ENCODE results near the gene ADCK1.
"Not testable (repeated sequence)": the region's sequence is repeated elsewhere in the genome, so short reads cannot be mapped to it uniquely, and the experiment has no call there.

The ADCK1 gene

DNA sequence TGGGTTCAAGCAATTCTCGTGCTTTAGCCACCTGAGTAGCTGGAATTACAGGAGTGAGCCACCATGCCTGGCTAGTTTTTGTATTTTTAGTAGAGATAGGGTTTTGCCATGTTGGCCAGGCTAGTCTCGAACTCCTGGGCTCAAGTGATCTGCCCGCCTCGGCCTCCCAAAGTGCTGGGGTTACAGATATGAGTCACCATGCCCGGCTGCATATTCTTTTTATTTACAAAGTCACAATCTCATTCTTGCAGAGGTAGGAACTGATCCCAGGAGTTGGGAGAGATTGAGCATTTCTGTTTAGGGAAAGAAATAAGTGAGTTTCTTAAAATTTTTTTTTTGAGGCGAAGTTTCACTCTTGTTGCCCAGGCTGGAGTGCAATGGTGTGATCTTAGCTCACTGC, 12.8 kb downstream of the ADCK1 start:
- DNase-seq = not testable (repeated sequence)

DNA sequence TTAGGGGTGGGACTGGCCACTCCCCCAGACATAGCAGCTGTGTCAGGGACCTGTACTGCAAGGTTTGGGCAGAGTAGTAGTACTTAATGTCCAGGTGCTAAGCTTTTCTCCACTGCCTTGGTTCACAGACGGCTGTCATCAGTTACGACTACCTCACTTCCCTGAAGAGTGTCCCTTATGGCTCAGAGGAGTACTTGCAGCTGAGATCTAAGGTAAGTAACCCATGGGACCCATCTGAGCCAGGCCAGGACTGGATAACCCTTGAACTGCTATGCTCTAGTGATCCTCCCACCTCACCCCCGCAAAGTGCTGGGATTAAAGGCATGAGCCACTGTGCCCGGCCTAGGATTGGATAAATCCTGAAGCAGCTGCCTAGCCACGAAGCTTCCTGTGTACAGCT, 22.4 kb downstream of the ADCK1 start:
- no peak for DNase-seq

DNA sequence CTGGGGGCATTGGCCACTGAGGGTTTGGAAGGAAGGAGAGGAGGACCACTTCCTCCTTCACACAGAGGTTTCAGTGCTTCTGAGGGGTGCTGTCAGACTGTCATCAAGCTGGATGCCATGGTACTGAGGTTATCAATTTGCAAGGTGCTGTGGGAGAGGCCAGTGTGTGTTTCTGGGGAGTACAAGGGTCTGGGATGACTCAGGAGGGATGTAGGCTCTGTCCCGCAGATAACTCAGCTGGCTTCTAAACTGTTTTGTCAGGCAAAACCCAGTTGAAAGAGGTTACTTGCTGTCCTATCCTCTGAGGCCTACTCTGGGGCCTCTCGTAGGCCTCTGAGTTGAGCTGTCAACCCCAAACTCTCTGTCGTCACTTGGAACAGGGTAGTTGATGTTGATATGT, 22.8 kb downstream of the ADCK1 start:
- DNase-seq = no peak

DNA sequence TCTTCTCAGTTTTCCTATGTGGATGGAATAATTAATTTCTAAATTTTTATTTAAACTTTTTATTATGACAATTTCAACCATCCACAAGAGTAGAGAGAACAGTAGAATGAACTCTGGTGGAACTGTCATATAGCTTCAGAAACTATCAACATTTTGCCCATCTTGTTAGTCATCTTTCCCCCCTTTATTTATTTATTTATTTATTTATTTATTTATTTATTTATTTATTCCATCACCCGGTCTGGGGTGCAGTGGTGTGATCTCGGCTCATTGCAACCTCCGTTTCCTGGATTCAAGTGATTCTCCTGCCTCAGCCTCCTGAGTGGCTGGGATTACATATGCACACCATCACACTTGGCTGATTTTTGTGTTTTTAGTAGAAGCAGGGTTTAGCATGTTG, 23.5 kb downstream of the ADCK1 start:
- no peak for DNase-seq

DNA sequence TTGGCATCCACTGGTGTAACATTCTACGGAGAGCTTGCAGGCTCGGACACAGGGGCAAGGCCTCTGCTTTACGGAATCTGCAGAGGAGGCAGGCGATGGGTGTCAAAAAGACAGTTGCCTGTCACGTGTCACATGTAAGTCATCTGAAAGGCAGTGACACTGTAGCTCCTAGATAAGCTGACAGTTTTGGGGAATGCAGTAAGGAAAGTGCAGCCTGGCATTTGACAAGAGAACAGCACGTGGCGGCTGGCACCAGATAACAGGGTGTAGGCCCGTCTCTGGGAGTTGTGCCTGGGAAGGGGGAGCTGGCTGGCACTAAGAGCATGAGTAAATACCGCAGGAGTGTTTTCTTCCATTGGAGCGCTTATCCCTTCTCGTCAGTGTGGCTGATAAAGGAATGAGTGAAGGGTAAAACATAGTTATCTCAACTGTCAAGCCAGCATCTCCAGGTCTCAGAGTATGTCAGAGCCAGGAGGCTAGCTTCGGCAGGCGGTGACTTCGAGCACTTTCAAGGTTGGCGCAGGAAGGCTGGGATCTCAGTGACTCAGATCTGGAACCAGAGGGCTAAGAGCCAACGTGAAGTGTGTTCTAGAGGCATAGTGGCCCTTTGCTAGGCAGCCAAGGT, 26.1 kb downstream of the ADCK1 start:
- DNase-seq = no peak

DNA sequence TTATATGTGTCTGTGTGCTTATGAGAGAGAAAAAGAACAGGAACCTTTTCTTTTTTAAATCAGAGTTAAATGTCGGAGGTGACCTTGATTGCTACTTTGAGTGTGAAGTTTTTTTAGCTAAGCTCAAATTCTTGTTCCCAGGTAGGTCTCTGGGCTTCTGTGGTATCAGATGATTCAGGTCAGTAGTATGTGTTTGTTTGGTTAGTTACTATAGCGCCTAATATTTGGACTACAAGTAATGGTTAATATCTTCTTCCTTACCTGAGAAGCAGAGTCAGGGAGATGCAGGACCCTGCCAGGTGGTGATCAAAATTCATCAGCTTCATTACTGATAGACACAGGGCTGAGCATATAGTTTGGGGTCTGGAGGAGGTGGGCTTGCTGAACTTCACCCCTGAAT, 30.8 kb downstream of the ADCK1 start:
- no peak for DNase-seq

DNA sequence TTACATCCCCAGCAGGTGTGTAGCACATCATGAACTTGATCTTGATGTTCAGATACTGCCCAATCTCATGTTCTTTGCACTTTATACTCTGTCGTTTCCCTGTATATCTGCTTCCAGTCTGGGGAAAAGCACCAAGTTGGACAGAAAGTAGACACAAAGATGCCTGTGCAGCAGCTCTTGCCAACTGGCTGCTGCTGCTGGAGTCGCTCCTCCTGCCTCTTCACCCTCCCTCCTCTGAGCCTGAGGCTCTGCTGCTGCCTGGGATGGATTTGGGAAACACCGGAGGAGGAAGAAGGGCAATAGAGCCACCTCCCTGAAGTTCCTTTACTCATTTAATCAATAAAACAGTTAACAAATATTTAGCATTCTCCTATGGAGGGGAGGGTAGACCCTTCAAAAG, 32.4 kb downstream of the ADCK1 start:
- DNase-seq = no peak

DNA sequence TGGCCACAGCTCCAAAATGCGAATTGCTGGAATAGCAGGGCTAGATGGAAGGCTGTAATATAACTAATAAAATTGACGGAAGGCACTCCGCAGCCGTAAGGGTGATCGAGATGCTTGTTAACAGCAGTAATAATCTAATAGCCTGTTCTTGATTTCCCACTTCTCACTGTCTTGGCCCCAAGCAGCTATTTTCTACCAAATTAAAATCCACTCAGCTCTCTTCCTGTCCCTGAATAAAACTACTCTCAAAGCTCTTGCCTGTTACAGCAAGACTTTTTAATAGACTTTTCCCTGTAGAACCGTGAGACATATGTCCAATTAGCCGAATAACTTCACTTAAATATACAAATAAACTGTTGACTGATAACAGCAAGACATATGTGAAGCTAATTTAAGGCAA, 38.0 kb downstream of the ADCK1 start:
- no peak for DNase-seq

DNA sequence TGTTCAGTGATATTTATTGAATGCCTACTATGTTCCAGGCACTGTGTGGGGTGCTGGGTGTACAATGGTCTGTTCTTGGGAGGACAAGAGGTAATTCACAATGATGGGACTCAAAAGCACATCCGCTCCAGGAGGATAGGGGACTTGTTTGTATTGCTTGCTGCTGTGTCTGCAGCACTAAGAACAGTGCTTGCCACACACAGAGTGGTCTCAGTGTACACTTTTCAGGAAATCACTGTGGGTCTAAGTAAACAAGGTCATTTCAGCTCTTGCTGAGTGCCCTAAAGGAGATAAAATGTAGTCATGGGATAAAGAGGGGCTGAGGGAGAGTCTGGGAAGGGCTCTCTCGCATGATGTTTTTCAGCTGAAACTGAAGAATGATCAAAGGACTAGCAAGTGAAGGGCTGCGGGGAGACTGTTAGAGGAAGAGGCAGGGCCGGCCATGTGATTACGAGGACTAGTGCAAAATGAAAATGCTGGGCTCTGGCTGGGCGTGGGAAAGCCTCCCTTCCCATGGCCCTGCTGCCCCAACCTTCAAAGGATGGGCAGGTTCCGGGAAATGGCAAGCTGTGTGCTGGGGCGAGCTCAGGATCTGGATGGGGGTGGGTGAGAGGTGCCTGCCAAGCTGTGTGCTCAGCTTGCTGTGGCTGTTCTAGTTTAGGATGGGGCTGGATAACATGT, 39.1 kb downstream of the ADCK1 start:
- DNase-seq = no peak

DNA sequence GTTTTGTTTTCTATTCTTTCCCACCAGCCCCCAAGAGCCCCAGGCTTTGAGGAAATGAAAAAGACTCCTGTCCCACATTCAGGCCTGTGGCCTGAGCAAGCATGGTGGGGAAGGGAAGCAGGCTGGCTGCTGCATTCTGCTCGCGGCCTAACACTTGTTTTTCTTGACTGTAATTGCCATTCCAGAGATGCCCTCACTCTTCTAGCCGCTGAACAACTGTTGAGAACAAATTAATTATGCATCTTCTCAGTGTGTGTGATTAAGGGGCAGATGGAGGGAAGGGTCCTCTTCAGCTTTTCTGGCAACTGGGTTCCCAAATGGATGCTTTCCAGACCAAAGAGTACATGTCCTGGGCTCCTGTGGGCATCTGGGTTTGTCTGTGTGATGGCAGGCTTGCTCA, 43.3 kb downstream of the ADCK1 start:
- no peak for DNase-seq

DNA sequence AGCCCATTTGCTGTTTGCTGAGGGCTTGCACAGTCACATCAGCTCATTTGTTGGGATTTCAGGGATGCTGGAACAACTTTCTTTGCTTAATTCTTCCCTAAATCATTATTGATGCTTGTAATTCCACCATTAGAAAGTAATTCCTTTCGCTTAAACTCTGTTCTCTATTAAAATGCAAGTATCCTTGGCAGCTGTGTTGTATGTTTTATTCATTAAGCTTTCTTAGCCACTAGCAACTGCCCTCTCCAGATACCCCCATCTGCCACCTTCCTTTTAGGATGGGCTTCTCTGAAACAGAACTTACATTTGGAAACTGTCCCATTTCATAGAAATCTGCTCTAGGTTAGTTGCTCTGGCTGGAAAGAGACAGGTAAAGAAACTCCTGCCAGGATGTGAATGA, 43.7 kb downstream of the ADCK1 start:
- no peak for DNase-seq

DNA sequence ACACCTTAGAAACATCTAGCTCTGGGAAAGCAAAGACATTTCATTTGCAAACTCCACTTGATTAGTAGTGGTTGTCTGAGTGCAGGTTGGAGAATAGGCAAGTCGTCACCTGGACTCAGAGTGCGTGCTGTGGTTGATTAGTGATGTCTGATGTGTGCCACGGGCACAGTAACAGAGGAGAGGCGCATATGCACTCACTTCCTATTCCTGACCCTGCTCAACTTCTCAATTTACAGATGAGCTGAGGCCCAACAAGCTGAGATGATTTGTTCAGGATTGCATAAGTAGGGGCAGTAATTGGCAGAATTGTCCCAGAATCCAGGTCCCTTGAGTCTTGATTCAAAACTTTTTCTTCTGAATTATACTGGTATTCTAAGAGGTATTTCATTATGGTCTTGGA, 44.9 kb downstream of the ADCK1 start:
- no peak for DNase-seq

DNA sequence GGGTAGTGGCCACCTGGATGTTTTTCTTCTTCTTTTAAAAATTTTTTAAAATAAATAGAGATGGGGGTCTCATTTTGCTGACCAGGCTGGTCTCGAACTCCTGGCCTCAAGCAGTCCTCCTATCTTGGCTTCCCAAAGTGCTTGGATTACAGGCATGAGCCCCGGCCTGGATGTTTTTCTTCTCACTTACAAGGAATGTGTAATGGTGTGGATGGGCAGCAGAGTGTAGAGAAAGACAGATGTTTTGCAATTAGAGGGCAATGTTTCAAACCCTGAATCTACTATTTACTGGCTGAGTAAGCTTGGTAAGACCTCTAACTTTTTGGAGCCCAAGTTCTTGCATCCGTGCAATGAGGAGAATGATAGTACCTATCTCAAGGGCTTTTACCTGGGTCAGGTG, 48.1 kb downstream of the ADCK1 start:
- DNase-seq = no peak

DNA sequence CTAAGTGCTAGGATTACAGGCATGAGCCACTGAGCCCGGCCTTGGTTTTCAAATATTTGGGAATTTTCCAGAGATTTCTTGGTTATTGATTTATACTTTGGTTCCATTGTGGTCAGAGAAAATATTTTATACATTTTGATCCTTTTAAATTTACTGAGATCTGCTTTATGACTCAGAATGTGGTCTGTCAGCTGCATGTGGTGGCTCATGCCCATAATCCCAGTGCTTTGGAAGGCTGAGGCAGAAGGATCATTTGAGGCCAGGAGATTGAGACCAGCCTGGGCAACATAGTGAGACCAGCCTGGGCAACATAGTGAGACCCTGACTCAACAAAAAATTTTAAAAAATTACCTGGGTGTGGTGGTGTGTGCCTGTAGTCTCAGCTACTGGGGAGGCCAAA, 49.8 kb downstream of the ADCK1 start:
- no peak for DNase-seq

DNA sequence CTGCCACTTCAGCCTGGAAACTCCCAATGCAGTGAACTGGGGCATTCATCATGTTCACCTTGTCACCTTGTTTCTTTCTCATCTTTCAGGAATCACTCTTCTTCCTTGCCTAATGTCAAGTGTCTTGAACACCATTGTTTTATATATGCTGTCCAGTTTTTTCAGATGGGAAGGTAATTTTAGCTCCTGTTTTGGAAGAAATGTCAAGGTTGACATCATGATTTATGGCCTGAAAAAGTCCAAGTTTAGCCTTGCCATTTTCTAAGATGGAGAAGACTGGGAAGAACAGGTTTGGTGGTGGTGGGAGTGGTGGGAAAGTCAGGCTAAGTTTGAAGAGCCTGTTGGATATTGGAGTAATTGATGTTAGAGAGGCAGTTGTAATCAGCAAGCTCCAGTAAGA, 54.0 kb downstream of the ADCK1 start:
- no peak for DNase-seq

DNA sequence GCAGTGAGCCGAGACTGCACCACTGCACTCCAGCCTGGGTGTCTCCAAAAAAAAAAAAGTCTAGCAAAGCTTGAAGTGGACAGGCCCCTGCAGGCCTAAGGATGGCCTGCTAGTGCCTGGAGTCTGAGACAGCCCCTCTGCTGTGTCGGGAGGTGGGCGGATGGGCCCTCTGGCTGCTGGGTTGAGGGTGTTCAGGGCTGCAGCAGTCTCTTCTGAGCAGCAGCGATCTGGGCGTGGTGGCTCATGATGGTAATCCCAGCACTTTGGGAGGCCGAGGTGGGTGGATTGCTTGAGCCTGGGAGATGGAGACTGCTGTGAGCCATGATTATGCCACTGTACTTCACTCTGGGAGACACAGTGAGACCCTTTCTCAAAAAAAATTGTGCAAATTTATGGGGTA, 57.0 kb downstream of the ADCK1 start:
- DNase-seq = no peak

DNA sequence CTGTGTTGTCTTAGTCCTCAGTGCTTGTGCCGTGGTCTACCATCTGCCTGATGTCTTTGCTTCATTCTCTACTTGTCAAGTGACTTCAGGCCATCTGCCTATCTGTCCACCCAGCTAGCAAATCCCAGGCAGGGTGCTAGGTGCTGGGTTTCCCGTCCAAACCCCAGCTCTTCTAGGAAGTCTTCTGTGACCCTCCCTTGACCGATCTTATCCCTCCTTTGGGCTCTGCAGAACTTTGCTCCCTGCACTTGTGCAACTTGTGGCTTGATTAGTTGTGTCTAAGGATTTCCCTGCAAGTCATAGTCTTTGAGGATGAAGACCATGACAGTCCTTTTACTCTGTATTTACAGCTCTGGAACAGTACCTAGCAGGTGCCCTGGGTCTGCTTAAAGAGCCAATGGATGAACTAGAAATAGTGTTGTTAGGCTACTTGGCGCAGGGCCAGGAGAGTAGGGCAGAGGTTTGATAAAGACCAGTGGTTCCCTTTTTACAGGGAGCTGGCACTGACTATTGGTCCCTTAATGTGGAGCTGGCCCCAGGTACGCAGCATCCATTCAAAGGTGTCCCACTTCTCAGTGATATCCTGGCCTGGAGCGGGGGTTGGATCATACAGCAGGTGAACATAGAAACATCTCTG, 60.1 kb downstream of the ADCK1 start:
- DNase-seq = no peak

DNA sequence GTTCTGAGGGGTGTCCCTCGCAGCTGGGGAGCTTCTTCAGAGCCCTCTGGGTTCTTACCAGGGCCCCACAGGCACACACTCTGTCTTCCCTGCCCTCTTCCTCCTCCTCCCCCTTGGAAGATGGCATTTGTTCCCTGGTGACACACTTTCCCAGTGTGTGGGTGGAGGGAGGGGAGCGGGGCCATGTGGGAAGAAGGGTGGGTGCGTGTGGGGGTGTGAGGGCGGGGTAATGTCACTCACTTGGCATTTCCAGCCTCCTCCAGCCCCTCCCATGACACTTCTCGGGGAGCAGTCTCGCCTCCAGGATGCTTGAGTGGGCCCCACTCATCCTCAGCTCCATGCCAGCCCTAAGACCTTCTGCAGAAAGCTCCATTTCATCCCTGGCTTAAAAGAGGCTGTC, 61.3 kb downstream of the ADCK1 start:
- no peak for DNase-seq

DNA sequence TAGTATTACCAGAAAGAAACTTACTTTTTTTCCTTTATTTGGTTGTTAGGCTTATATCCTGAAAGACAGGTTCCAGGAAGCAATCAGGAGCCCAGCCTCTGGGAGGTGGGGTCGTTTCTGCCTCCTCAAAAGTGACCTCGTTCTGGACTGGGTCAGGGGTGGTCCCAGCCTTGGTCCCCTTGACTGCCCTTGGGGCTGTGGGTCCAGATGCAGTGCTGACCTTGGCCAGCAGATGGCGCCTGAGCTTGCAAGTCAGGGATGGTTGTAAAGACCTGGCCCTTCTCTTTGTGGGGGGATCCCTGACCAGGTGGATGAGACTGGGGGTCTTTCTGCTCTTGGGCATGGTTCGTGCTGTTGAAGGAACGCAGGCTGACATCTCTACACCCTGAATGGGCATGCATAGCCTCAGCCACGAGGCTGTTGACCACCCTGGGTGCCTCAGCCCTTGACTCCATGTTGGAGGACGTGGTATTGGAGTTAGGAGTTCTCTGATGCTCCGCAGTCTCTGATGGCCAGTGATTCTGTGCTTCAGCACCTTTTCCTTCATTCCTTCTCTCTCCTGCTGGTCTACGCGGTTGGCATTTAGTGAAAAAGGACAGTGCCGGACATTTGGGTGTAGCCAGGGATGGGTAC, 62.4 kb downstream of the ADCK1 start:
- DNase-seq = peak; percentile 11

DNA sequence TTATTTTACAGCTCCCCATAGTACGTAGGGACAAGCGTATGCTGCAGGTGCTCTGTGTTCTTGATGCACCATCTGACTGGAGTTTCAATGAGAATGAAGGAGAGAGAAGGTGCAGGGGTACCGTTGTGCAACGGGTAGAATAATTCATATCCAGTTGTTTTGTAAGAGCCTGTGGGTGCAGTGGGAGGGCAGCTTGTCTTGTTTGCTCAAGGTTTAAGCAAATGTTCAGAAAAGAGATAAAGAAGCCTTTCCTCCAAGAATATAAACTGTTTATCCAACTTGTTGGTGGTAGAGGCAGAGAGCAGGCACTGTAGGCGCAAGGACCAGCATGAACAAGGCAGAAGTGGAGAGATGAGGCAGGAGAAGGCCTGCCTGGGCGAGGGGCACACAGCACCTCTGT, 64.2 kb downstream of the ADCK1 start:
- no peak for DNase-seq

DNA sequence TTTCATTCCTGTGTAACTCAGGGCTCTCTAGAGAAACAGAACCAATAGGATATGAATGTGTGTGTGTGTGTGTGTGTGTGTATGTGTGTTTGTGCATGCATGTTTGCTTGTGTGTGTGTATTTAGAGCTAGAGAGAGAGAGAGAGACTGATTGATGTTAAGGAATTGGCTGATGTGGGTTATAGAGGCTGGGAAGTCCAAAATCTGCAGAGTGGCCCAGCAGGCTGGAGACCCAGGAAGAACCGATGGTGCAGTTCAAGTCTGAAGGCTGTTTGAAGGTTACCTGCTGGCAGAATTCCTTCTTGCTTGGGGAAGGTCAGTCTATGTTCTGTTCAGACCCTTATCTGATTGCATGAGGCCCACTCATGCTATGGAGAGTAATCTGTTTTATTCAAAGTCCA, 64.7 kb downstream of the ADCK1 start:
- DNase-seq = no peak

DNA sequence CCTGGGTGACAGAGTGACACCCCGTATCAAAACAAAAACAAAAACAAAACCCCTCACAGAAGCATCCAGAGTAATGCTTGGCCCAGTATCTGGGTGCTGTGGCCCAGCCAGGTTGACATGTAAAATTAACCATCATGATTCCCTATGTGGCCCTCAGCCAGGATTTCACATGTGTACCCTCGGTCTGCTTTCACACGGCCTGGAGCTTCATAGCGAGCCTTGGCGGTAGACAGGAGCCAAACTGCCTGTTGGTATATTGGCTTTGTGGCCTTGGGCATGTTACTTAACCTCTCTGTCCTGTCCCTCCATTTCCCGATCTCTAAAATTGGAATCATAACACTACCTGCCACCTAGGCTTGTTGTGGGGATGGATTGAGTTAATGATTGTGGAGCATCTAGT, 65.5 kb downstream of the ADCK1 start:
- no peak for DNase-seq

DNA sequence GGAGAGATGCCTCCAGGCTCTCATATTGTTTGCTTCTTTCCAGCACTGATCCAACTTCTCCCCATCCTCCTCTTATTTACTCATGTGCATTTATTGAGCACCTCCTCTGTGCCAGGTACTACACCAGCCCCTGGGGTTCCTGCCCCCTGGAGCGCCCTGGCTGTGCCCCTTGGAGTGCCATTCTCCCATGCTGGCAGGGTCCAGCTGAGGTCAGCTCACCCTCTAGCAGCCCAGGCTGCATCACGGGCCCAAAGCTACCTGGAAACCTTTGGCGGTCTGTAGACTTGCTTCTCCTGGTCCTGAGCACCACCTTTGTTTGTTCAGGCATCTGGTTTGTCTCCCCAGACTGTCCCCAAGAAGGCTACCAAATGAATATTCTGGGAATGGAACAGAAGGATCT, 67.0 kb downstream of the ADCK1 start:
- DNase-seq = no peak

DNA sequence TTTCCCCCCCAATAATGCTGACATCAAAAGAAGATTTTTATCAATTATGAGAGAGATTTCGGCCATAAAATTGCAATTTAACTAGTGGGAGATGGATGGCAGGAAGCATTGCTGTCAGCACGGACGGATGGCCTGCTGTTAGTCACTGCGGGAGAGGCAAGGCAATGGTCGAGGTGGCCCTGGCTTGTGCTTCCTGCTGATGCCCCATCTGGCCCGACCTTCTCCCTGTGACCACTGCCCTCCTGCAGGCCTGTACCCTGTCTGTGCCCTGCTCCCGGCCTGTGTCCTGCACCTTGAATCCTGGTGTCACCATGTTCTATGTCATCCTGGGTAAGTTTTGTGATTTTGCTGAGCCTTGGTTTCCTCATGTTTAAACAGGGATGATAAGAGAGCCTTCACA, 67.6 kb downstream of the ADCK1 start:
- DNase-seq = no peak

Data from NCI-H1092 (cell line).